Measurements from ENCODE around the gene SHANK2. TPM values are rescaled to one million over a fixed set of nuclear protein-coding genes. Genes with fewer than 3 reads are reported as not detected.

SHANK2 gene
- total RNA-seq, 2 donors from 2014 or later, result 43.5 to 46.4 TPM

DNA sequence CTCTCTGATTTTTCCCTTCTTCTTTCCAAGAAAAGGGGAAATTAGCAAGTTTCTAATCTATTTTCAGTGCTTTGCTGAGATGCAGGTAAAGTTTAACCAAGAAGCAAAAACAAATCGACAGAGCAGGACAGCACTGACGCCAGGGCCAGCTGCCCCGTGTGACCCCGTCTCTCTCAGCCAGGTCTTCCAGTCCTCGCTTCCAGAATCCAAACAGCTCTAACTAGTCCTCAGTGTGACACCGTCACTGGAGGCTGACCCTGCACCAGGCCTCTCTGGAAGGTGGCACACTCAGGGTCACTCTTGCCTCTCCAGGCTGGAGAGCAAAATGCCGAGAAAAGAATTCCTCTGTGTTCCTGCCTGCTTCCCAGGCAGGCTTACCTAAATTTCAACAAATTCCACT, 44.8 kb downstream of the SHANK2 start:
- Histone ChIP-seq H3K27me3 (replicated peaks; ENCODE audit: insufficient read depth) (no peaks in the 10 kb centered on the region), H3K27ac (no peak overlapping the region), H3K9me3 (no peaks in the 10 kb centered on the region), H3K4me3 (no peak overlapping the region), H3K4me1 (replicated peaks) (no peaks in the 10 kb centered on the region), H3K36me3 (no peaks in the 10 kb centered on the region)
- 92% methylated on average over 7 of the region's 7 CpGs for WGBS
- DNase-seq (ENCODE audit: low spot score), result no peak
- intact Hi-C loops (cut with DNase I), result no loop called here
- TF ChIP-seq, protein P1, sequence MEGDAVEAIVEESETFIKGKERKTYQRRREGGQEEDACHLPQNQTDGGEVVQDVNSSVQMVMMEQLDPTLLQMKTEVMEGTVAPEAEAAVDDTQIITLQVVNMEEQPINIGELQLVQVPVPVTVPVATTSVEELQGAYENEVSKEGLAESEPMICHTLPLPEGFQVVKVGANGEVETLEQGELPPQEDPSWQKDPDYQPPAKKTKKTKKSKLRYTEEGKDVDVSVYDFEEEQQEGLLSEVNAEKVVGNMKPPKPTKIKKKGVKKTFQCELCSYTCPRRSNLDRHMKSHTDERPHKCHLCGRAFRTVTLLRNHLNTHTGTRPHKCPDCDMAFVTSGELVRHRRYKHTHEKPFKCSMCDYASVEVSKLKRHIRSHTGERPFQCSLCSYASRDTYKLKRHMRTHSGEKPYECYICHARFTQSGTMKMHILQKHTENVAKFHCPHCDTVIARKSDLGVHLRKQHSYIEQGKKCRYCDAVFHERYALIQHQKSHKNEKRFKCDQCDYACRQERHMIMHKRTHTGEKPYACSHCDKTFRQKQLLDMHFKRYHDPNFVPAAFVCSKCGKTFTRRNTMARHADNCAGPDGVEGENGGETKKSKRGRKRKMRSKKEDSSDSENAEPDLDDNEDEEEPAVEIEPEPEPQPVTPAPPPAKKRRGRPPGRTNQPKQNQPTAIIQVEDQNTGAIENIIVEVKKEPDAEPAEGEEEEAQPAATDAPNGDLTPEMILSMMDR (IDR thresholded peaks at IDR 0.05), result no peak
- TF ChIP-seq POLR2A (IDR thresholded peaks at IDR 0.05) (no peak), POLR2AphosphoS5 (IDR thresholded peaks at IDR 0.05) (no peak)

DNA sequence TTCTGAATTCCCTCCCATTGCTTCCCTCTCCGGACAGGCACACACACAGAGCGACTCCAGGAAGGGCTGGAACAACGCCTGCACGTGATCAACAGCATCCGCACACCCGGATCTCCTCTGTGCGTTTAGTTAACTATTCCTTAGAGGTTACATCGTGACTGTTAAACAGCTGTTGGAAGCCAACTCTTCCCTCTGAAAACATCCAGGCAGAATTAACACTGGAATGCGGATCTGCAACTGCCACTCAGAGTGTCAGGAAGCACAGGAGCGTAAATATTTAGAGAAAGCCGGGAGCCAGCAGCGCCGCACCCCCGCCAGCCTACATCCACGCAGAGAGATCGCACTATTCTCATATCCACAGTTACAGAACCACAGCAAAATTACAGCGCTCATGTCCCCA, 46.2 kb downstream of the SHANK2 start:
- H3K9me3 ChIP-seq, result no peaks in the 10 kb centered on the region
- intact Hi-C loops (cut with DNase I), result no loop called here
- TF ChIP-seq POLR2AphosphoS5 (IDR thresholded peaks at IDR 0.05), result peak; percentile 69
- TF ChIP-seq, protein P1 (IDR thresholded peaks at IDR 0.05), result no peak
- TF ChIP-seq POLR2A (IDR thresholded peaks at IDR 0.05), result no peak
- no peaks in the 10 kb centered on the region for H3K4me1 ChIP-seq (replicated peaks)
- DNase-seq (ENCODE audit: low spot score), result peak; percentile 62
- 22% methylated on average over 17 of the region's 17 CpGs for WGBS
- H3K27me3 ChIP-seq (replicated peaks; ENCODE audit: insufficient read depth), result no peaks in the 10 kb centered on the region
- H3K27ac ChIP-seq, result peak overlapping the region; percentile 36 to 38
- H3K4me3 ChIP-seq, result no peak overlapping the region
- no peaks in the 10 kb centered on the region for H3K36me3 ChIP-seq

DNA sequence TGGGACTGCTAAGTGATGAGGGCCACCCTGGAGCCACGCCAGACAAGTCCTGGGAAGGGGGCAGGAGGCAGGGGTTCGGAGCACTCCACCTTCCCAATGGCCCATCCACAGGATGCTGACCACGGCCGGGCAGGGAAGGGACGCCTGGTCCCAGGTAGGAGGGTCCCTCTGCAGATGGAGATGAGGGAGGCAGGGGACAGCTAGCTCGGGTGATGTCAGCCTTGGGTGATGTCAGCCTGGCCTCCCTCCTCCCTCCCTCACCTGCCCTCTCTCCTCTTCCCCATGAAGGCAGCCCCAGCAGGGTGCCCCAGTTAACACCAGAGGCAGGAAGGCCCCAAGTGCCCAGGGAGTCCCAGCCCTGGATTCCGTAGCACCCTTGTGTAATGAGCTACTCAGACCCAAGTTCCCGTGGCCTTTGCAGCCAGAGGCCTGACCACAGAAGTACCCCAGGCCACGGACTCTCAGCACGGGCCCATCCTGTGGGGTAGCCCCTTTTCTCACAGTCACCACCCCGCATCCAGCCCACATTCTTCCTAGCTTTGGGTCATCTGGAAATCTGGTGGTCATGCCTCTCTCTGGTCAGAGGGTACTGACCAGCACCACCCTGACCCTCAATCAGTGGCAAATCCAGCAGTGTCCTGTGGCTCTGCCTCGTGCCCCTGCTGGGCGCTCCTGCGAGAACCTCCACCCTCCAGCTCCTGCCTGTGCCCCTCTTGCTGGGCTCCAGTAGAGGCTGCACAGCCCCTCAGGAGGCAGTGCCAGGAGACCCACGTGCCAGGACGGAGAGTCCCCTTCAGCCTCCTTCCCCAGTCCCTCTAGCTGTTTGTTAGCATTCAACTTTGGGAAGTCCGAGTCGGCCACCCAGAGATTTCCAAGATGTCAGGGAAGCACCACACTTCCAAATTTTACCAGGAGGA, 47.4 kb downstream of the SHANK2 start:
- 90% methylated on average over 18 of the region's 18 CpGs for WGBS
- Histone ChIP-seq H3K36me3 (no peaks in the 10 kb centered on the region), H3K9me3 (no peaks in the 10 kb centered on the region), H3K4me1 (replicated peaks) (no peaks in the 10 kb centered on the region), H3K4me3 (no peak overlapping the region), H3K27ac (no peak overlapping the region), H3K27me3 (replicated peaks; ENCODE audit: insufficient read depth) (no peaks in the 10 kb centered on the region)
- intact Hi-C loops (cut with DNase I), result no loop called here
- no peak for DNase-seq (ENCODE audit: low spot score)
- TF ChIP-seq POLR2AphosphoS5 (IDR thresholded peaks at IDR 0.05) (no peak), POLR2A (IDR thresholded peaks at IDR 0.05) (no peak)
- TF ChIP-seq, protein P1 (IDR thresholded peaks at IDR 0.05), result no peak

DNA sequence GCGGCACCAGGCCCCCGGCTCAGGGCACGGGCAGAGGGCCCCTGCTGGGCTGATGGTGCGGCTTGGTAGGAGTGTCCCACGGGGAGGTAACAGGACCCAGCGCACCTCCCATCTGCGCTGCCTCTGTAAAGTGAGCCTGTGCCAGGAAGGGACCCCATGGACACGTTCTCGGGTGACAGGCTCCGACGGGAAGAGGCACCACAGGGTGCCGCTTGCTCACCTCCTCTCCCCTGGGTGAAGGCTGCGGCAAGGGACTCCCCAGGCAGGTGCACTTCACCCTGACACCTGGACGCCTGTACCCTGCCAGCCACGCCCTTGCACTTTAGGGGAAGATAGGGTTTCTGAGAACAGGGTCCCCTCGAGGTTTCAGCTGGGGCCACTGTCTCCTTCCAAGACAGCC, 48.1 kb downstream of the SHANK2 start:
- Histone ChIP-seq H3K4me3 (no peak overlapping the region), H3K36me3 (no peaks in the 10 kb centered on the region), H3K27ac (no peak overlapping the region), H3K27me3 (replicated peaks; ENCODE audit: insufficient read depth) (no peaks in the 10 kb centered on the region), H3K4me1 (replicated peaks) (no peaks in the 10 kb centered on the region), H3K9me3 (no peaks in the 10 kb centered on the region)
- no peak for DNase-seq (ENCODE audit: low spot score)
- intact Hi-C loops (cut with DNase I), result no loop called here
- TF ChIP-seq, protein P1 (IDR thresholded peaks at IDR 0.05), result no peak
- TF ChIP-seq POLR2AphosphoS5 (IDR thresholded peaks at IDR 0.05) (no peak), POLR2A (IDR thresholded peaks at IDR 0.05) (no peak)
- WGBS, result 91% methylated on average over 15 of the region's 16 CpGs

DNA sequence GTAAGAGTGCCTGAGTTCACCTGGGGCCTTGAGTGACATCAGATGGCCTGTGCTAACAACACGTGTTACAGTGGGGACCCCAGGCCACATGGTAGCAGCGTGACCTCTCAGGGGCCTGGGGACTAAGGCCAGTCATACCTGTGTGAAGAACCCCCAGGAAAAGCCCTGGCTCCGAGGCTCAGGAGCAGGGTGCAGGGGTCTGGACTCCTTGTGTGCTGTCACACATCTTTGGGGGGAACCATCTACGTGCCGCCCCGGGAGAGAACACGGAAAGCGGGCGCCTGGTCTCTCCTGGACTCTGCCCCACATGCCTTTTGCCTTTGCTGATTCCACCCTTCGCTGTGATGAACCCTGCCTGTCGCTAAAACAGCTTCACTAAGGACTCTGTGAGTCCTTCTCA, 48.7 kb downstream of the SHANK2 start:
- Histone ChIP-seq H3K9me3 (no peaks in the 10 kb centered on the region), H3K4me1 (replicated peaks) (no peaks in the 10 kb centered on the region), H3K36me3 (no peaks in the 10 kb centered on the region), H3K27me3 (replicated peaks; ENCODE audit: insufficient read depth) (no peaks in the 10 kb centered on the region), H3K4me3 (no peak overlapping the region), H3K27ac (no peak overlapping the region)
- no peak for DNase-seq (ENCODE audit: low spot score)
- WGBS, result 94% methylated on average over 11 of the region's 11 CpGs
- TF ChIP-seq POLR2AphosphoS5 (IDR thresholded peaks at IDR 0.05), result no peak
- TF ChIP-seq, protein P1 (IDR thresholded peaks at IDR 0.05), result no peak
- TF ChIP-seq POLR2A (IDR thresholded peaks at IDR 0.05), result no peak
- intact Hi-C loops (cut with DNase I), result no loop called here

Data from prostate gland (tissue), 2 donors.